Measurements from ENCODE around the gene ARPC5.

Gene ARPC5

GRCh38 chr1:183634429-183635065 lies 1.0 kb downstream of the ARPC5 start:
- no peak for TF ChIP-seq CTCF (IDR thresholded peaks at IDR 0.05; ENCODE audit: unreplicated experiment in 3 of 3)
- peaks cover 26% of the 10 kb centered on the region for H3K27me3 Mint-ChIP-seq (ENCODE audit: low read depth)
- peaks cover 39% of the 10 kb centered on the region for H3K4me1 Mint-ChIP-seq

GRCh38 chr1:183633676-183634343 lies 1.8 kb downstream of the ARPC5 start:
- Mint-ChIP-seq H3K9me3 (no peaks in the 10 kb centered on the region), H3K4me3 (peak overlapping the region; percentile 100), H3K27me3 (ENCODE audit: low read depth) (peaks cover 22% of the 10 kb centered on the region), H3K4me1 (peaks cover 39% of the 10 kb centered on the region), H3K36me3 (ENCODE audit: low read depth) (peaks cover 23% of the 10 kb centered on the region), H3K27ac (peak overlapping the region; percentile 93 to 99 (median 97))
- peak; percentile 47 to 61 (median 49) for TF ChIP-seq CTCF (IDR thresholded peaks at IDR 0.05; ENCODE audit: unreplicated experiment in 3 of 3)

More at GRCh38 chr1:183634429-183635065, 1.0 kb downstream of the ARPC5 start:
- peak overlapping the region; percentile 100 for H3K4me3 Mint-ChIP-seq
- peak overlapping the region; percentile 93 to 99 (median 97) for H3K27ac Mint-ChIP-seq
- H3K9me3 Mint-ChIP-seq, result no peaks in the 10 kb centered on the region
- peaks cover 16% of the 10 kb centered on the region for H3K36me3 Mint-ChIP-seq (ENCODE audit: low read depth)

GRCh38 chr1:183632964-183633363 lies 2.6 kb downstream of the ARPC5 start:
- Mint-ChIP-seq H3K9me3 (no peaks in the 10 kb centered on the region), H3K4me1 (peaks cover 39% of the 10 kb centered on the region), H3K36me3 (ENCODE audit: low read depth) (peaks cover 31% of the 10 kb centered on the region), H3K4me3 (peak overlapping the region; percentile 78 to 100 (median 100)), H3K27ac (peak overlapping the region in 2 of 3 experiments; percentile 36 to 97), H3K27me3 (ENCODE audit: low read depth) (peaks cover 17% of the 10 kb centered on the region)
- TF ChIP-seq CTCF (IDR thresholded peaks at IDR 0.05; ENCODE audit: unreplicated experiment in 3 of 3), result no peak

GRCh38 chr1:183632114-183632513 lies 3.5 kb downstream of the ARPC5 start:
- TF ChIP-seq CTCF (IDR thresholded peaks at IDR 0.05; ENCODE audit: unreplicated experiment in 3 of 3), result no peak
- Mint-ChIP-seq H3K36me3 (ENCODE audit: low read depth) (peaks cover 31% of the 10 kb centered on the region), H3K27me3 (ENCODE audit: low read depth) (peaks cover 12% of the 10 kb centered on the region), H3K9me3 (no peaks in the 10 kb centered on the region), H3K27ac (no peak overlapping the region), H3K4me3 (peak overlapping the region in 2 of 3 experiments; percentile 7 to 100), H3K4me1 (peaks cover 39% of the 10 kb centered on the region)

- Mint-ChIP-seq H3K4me1 (peaks cover 33% of the 10 kb centered on the region), H3K9me3 (no peaks in the 10 kb centered on the region), H3K27ac (peak overlapping the region in 2 of 3 experiments; percentile 1 to 5), H3K4me3 (peak overlapping the region; percentile 32 to 41 (median 34)), H3K36me3 (ENCODE audit: low read depth) (peaks cover 31% of the 10 kb centered on the region), H3K27me3 (ENCODE audit: low read depth) (no peaks in the 10 kb centered on the region)
- TF ChIP-seq CTCF (IDR thresholded peaks at IDR 0.05; ENCODE audit: unreplicated experiment in 3 of 3), result no peak
These were observed 4.8 kb downstream of the ARPC5 start for GRCh38 chr1:183630748-183631147.

Data from nephron (organoid).